Suprapubic skin (tissue), 4 donors: ENCODE measurements around the gene TMEM95. TPM values are rescaled to one million over a fixed set of nuclear protein-coding genes. Genes with fewer than 3 reads are reported as not detected.

Source experiments
- DNase-seq, 2 donors: peaks; one replicate each; pipeline ENCODE4 v3.0.0-alpha.2; 2019; ENCODE audit warnings: low spot score in 2 of 2
- H3K27ac ChIP-seq: fragments of 200-600 bp; sonication (generic); one replicate; pipeline ENCODE4 v1.5.1; 2019
- H3K27me3 ChIP-seq: fragments of 200-600 bp; sonication (generic); one replicate; pipeline ENCODE4 v1.5.1; 2019
- H3K36me3 ChIP-seq: fragments of 200-600 bp; sonication (generic); one replicate; pipeline ENCODE4 v1.5.1; 2019
- H3K4me1 ChIP-seq: fragments of 200-600 bp; sonication (generic); one replicate; pipeline ENCODE4 v1.5.1; 2019
- H3K4me3 ChIP-seq: fragments of 200-600 bp; sonication (generic); one replicate; pipeline ENCODE4 v1.5.1; 2019; ENCODE audit warnings: mild to moderate bottlenecking
- H3K9me3 ChIP-seq: fragments of 200-600 bp; sonication (generic); one replicate; pipeline ENCODE4 v1.5.1; 2019
- EP300 ChIP-seq: sonication (generic); formaldehyde crosslinking; IDR thresholded peaks from one replicate; pipeline ENCODE4 v1.6.1; 2017; ENCODE audit warnings: antibody characterized with exemption
- POLR2A ChIP-seq, 2 donors: fragments of 450-650 bp; IDR thresholded peaks; one replicate each; pipeline ENCODE4 v1.6.1; 2017; ENCODE audit warnings: antibody characterized with exemption in 2 of 2, mild to moderate bottlenecking in 2 of 2, moderate library complexity in 2 of 2
- POLR2AphosphoS5 ChIP-seq, 3 donors: sonication (generic); formaldehyde crosslinking; IDR thresholded peaks; one replicate each; pipeline ENCODE4 v1.6.1; 2017; ENCODE audit warnings: antibody characterized with exemption in 3 of 3
- WGBS: methylation state at CpG from one replicate; pipeline ENCODE4 v1.1.5; 2018; 5-methylcytosine and 5-hydroxymethylcytosine counted together
- total RNA-seq, 4 donors: library from RNA; depleted of rRNA; stranded (reverse); fragments of >200 nt; gene quantifications; one replicate each; pipeline ENCODE4 v1.1.0, GENCODE V29; 2016
- TF ChIP-seq, protein P1 (sequence below), 2 donors: fragments of 200-600 bp in 1 of 2; fragments of 450-650 bp in 1 of 2; sonication (generic) in 1 of 2; IDR thresholded peaks; one replicate each; pipeline ENCODE4 v1.5.1; 2016 to 2019; ENCODE audit warnings: antibody characterized with exemption in 2 of 2, mild to moderate bottlenecking in 1 of 2, moderate library complexity in 1 of 2

TMEM95 gene
- total RNA-seq, 4 donors from 2014 or later: 0.44 TPM; not detected in 3

- H3K27ac ChIP-seq: peak overlapping the region; percentile 78
- H3K9me3 ChIP-seq: no peaks in the 10 kb centered on the region
- peak overlapping the region; percentile 63 for H3K4me3 ChIP-seq
- no peaks in the 10 kb centered on the region for H3K27me3 ChIP-seq
- TF ChIP-seq POLR2A (IDR thresholded peaks at IDR 0.05): no peak
- H3K4me1 ChIP-seq: peaks cover 42% of the 10 kb centered on the region
- 0% methylated on average over 4 of the region's 7 CpGs for WGBS
- DNase-seq: peak in 1 of 2 donors; percentile 76
- H3K36me3 ChIP-seq: peaks cover 16% of the 10 kb centered on the region
Observed at GRCh38 chr17:7380321-7380720, 25.4 kb downstream of the TMEM95 start.

- DNase-seq: peak in 1 of 2 donors; percentile 78
- peak within 1 kb of the TSS; percentile 78 for H3K27ac ChIP-seq
- peaks cover 17% of the 10 kb centered on the region for H3K36me3 ChIP-seq
- peaks cover 42% of the 10 kb centered on the region for H3K4me1 ChIP-seq
- no peaks in the 10 kb centered on the region for H3K9me3 ChIP-seq
- no peaks in the 10 kb centered on the region for H3K27me3 ChIP-seq
- peak within 1 kb of the TSS; percentile 63 for H3K4me3 ChIP-seq
- WGBS: 6% methylated on average over 45 of the region's 52 CpGs
- TF ChIP-seq POLR2A (IDR thresholded peaks at IDR 0.05) (no peak), POLR2AphosphoS5 (IDR thresholded peaks at IDR 0.05) (no peak), EP300 (no peak)
- TF ChIP-seq, protein P1, sequence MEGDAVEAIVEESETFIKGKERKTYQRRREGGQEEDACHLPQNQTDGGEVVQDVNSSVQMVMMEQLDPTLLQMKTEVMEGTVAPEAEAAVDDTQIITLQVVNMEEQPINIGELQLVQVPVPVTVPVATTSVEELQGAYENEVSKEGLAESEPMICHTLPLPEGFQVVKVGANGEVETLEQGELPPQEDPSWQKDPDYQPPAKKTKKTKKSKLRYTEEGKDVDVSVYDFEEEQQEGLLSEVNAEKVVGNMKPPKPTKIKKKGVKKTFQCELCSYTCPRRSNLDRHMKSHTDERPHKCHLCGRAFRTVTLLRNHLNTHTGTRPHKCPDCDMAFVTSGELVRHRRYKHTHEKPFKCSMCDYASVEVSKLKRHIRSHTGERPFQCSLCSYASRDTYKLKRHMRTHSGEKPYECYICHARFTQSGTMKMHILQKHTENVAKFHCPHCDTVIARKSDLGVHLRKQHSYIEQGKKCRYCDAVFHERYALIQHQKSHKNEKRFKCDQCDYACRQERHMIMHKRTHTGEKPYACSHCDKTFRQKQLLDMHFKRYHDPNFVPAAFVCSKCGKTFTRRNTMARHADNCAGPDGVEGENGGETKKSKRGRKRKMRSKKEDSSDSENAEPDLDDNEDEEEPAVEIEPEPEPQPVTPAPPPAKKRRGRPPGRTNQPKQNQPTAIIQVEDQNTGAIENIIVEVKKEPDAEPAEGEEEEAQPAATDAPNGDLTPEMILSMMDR (IDR thresholded peaks at IDR 0.05): no peak
Observed at GRCh38 chr17:7380855-7381683, 26.1 kb downstream of the TMEM95 start, which contains the start of gene TNK1. Gene TNK1, plus strand, starts transcription at chr17:7381089. Its CDS starts 1,838 bp downstream, at chr17:7382927.

DNA sequence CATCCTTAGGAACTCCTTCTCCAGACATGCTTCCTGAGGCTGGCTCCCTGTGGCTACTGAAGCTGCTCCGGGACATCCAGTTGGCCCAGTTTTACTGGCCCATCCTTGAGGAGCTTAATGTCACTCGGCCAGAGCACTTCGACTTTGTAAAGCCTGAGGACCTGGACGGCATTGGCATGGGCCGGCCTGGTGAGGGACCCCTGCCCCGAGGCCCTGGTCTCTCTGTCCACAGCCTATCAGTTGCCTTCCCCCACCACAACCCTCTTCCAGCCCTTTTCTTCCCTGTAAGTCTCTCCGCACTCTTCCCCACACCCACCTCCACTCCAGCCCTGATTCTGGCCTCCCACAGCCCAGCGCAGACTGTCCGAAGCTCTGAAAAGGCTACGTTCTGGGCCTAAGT is 27.9 kb downstream of the TMEM95 start:
- Histone ChIP-seq H3K9me3 (no peaks in the 10 kb centered on the region), H3K27ac (no peak overlapping the region), H3K4me3 (no peak overlapping the region), H3K27me3 (no peaks in the 10 kb centered on the region), H3K36me3 (peaks cover 31% of the 10 kb centered on the region), H3K4me1 (peaks cover 42% of the 10 kb centered on the region)
- no peak for DNase-seq
- no peak for TF ChIP-seq POLR2A (IDR thresholded peaks at IDR 0.05)
- TF ChIP-seq EP300: no peak
- no peak for TF ChIP-seq POLR2AphosphoS5 (IDR thresholded peaks at IDR 0.05)
- TF ChIP-seq, protein P1 (IDR thresholded peaks at IDR 0.05): no peak
- WGBS: 88% methylated on average over 10 of the region's 10 CpGs

- Histone ChIP-seq H3K9me3 (no peaks in the 10 kb centered on the region), H3K4me3 (peak overlapping the region; percentile 40), H3K36me3 (peaks cover 35% of the 10 kb centered on the region), H3K27me3 (no peaks in the 10 kb centered on the region), H3K27ac (no peak overlapping the region), H3K4me1 (peaks cover 42% of the 10 kb centered on the region)
- TF ChIP-seq, protein P1 (IDR thresholded peaks at IDR 0.05): no peak
- TF ChIP-seq POLR2AphosphoS5 (IDR thresholded peaks at IDR 0.05) (no peak), EP300 (no peak)
- no peak for DNase-seq
- 77% methylated on average over 9 of the region's 11 CpGs for WGBS
Observed at GRCh38 chr17:7383371-7383741, 28.4 kb downstream of the TMEM95 start.

GRCh38 chr17:7383742-7384488 is 29.0 kb downstream of the TMEM95 start:
- Histone ChIP-seq H3K4me1 (peaks cover 42% of the 10 kb centered on the region), H3K9me3 (no peaks in the 10 kb centered on the region), H3K27me3 (no peaks in the 10 kb centered on the region), H3K27ac (no peak overlapping the region), H3K36me3 (peaks cover 41% of the 10 kb centered on the region), H3K4me3 (peak overlapping the region; percentile 40)
- no peak for TF ChIP-seq POLR2AphosphoS5 (IDR thresholded peaks at IDR 0.05)
- TF ChIP-seq EP300: no peak
- no peak for TF ChIP-seq POLR2A (IDR thresholded peaks at IDR 0.05)
- TF ChIP-seq, protein P1 (IDR thresholded peaks at IDR 0.05): no peak
- WGBS: 50% methylated on average over 8 of the region's 65 CpGs
- no peak for DNase-seq
